A673 (cell line): ENCODE measurements around the gene PPP1R12A.

Experiments
- CTCF ChIP-seq: fragments of 300-800, 200-600 bp; sonication (generic); conservative IDR thresholded peaks from 2 replicates; pipeline ENCODE4 v1.5.1; 2017; ENCODE audit warnings: low read depth, mild to moderate bottlenecking, antibody characterized with exemption, low read length, moderate library complexity, mixed read lengths
- EZH2 ChIP-seq: fragments of 200-600 bp; sonication (generic); IDR thresholded peaks from 2 replicates; pipeline ENCODE4 v1.6.1; 2017; ENCODE audit warnings: borderline replicate concordance, low read depth, mild to moderate bottlenecking, mixed read lengths, antibody characterized with exemption, low read length; ENCODE audit not compliant: poor library complexity, severe bottlenecking

- TF ChIP-seq CTCF: no peak
- no peak for TF ChIP-seq EZH2
Measured at GRCh38 chr12:79933043-79933442, 1.9 kb downstream of the PPP1R12A start.
